Mesenchymal stem cell (in vitro differentiated cells and primary cell): ENCODE data around the gene UBE2D2.
"Not testable (repeated sequence)": the region's sequence is repeated elsewhere in the genome, so short reads cannot be mapped to it uniquely, and the experiment has no call there.

Experiments used
- DNase-seq: peaks from one replicate; pipeline ENCODE4 v3.0.0-alpha.2; 2013
- H2AFZ ChIP-seq: one replicate; pipeline ENCODE4 v1.6.1; 2013; ENCODE audit warnings: low read depth, mild to moderate bottlenecking, control low read depth, inconsistent platforms, low read length, moderate library complexity
- H2AK5ac ChIP-seq: 2 replicates; pipeline ENCODE4 v1.6.1; 2013; ENCODE audit warnings: low read length, moderate library complexity, mild to moderate bottlenecking, inconsistent platforms; ENCODE audit not compliant: severe bottlenecking
- H2BK120ac ChIP-seq: one replicate; pipeline ENCODE4 v1.6.1; 2013; ENCODE audit warnings: low read depth, mild to moderate bottlenecking, inconsistent platforms, low read length, moderate library complexity
- H2BK12ac ChIP-seq, 2 experiments: one replicate each; pipeline ENCODE4 v1.6.1; 2013; ENCODE audit warnings: inconsistent platforms in 2 of 2, low read length in 2 of 2, mild to moderate bottlenecking in 2 of 2, moderate library complexity in 2 of 2, control low read depth in 1 of 2
- H2BK15ac ChIP-seq: one replicate; pipeline ENCODE4 v1.6.1; 2013; ENCODE audit warnings: mild to moderate bottlenecking, low read depth, inconsistent platforms; ENCODE audit not compliant: poor library complexity, severe bottlenecking
- H2BK5ac ChIP-seq: 2 replicates; pipeline ENCODE4 v1.6.1; 2013; ENCODE audit warnings: low read depth, mild to moderate bottlenecking, low read length, control low read depth, inconsistent platforms; ENCODE audit not compliant: poor library complexity, severe bottlenecking
- H3K14ac ChIP-seq, 2 experiments: one replicate each; pipeline ENCODE4 v1.6.1; 2013; ENCODE audit warnings: inconsistent platforms in 2 of 2, low read length in 2 of 2, control low read depth in 1 of 2, mild to moderate bottlenecking in 1 of 2, moderate library complexity in 1 of 2
- H3K18ac ChIP-seq, 2 experiments: one replicate each; pipeline ENCODE4 v1.6.1; 2013; ENCODE audit warnings: inconsistent platforms in 2 of 2, low read length in 2 of 2, control low read depth in 1 of 2, low read depth in 1 of 2, mild to moderate bottlenecking in 1 of 2
- H3K23ac ChIP-seq, 2 experiments: one replicate each; pipeline ENCODE4 v1.6.1; 2013; ENCODE audit warnings: inconsistent platforms in 2 of 2, low read length in 2 of 2, mild to moderate bottlenecking in 2 of 2, moderate library complexity in 2 of 2, control low read depth in 1 of 2
- H3K27ac ChIP-seq: 2 replicates; pipeline ENCODE4 v1.5.1; 2013; ENCODE audit warnings: mild to moderate bottlenecking, moderate library complexity, low read length, control low read depth, inconsistent platforms; ENCODE audit not compliant: poor library complexity, severe bottlenecking
- H3K27me3 ChIP-seq, 2 experiments: 2 replicates each; pipeline versions ENCODE4 v1.6.1 to v1.7.0; 2013; ENCODE audit warnings: low read length in 2 of 2, mild to moderate bottlenecking in 2 of 2, moderate library complexity in 2 of 2, control low read depth in 1 of 2, inconsistent platforms in 1 of 2; ENCODE audit not compliant: control insufficient read depth in 1 of 2, insufficient read depth in 1 of 2
- H3K36me3 ChIP-seq, 2 experiments: 2 replicates each; pipeline versions ENCODE4 v1.6.1 to v1.7.0; 2013; ENCODE audit warnings: low read length in 2 of 2, control low read depth in 1 of 2, inconsistent platforms in 1 of 2, low read depth in 1 of 2, mild to moderate bottlenecking in 1 of 2; ENCODE audit not compliant: insufficient read depth in 2 of 2, control insufficient read depth in 1 of 2
- H3K4ac ChIP-seq, 2 experiments: one replicate each; pipeline ENCODE4 v1.6.1; 2013; ENCODE audit warnings: inconsistent platforms in 2 of 2, low read length in 2 of 2, mild to moderate bottlenecking in 2 of 2, moderate library complexity in 2 of 2, control low read depth in 1 of 2, low read depth in 1 of 2
- H3K4me1 ChIP-seq: 2 replicates; pipeline ENCODE4 v1.6.1; 2013; ENCODE audit warnings: low read depth, low read length, control low read depth; ENCODE audit not compliant: control insufficient read depth, insufficient read depth
- H3K4me2 ChIP-seq: 2 replicates; pipeline ENCODE4 v1.6.1; 2013; ENCODE audit warnings: low read length, mild to moderate bottlenecking, inconsistent platforms; ENCODE audit not compliant: poor library complexity, severe bottlenecking
- H3K4me3 ChIP-seq, 2 experiments: 2 replicates each; pipeline versions ENCODE4 v1.5.1 to v1.7.0; 2013; ENCODE audit warnings: low read length in 2 of 2, mild to moderate bottlenecking in 2 of 2, control low read depth in 1 of 2, low read depth in 1 of 2; ENCODE audit not compliant: insufficient read depth in 1 of 2
- H3K79me1 ChIP-seq: replicated peaks from 2 replicates; pipeline ENCODE4 v1.6.1; 2013; ENCODE audit warnings: mild to moderate bottlenecking, control low read depth, low read length, inconsistent platforms; ENCODE audit not compliant: poor library complexity, severe bottlenecking
- H3K9ac ChIP-seq: 2 replicates; pipeline ENCODE4 v1.7.0; 2013; ENCODE audit warnings: mild to moderate bottlenecking, low read length, moderate library complexity
- H3K9me3 ChIP-seq: 2 replicates; pipeline ENCODE4 v1.7.0; 2013; ENCODE audit warnings: mild to moderate bottlenecking, low read length; ENCODE audit not compliant: control insufficient read depth
- H4K8ac ChIP-seq: one replicate; pipeline ENCODE4 v1.6.1; 2013; ENCODE audit warnings: inconsistent platforms, mild to moderate bottlenecking, low read length, moderate library complexity
- H4K91ac ChIP-seq: one replicate; pipeline ENCODE4 v1.6.1; 2013; ENCODE audit warnings: mild to moderate bottlenecking, low read length, inconsistent platforms
- WGBS: methylation state at CpG from one replicate; pipeline ENCODE4 v1.1.7; 2013; ENCODE audit warnings: mixed read lengths; 5-methylcytosine and 5-hydroxymethylcytosine counted together

Gene UBE2D2

GRCh38 chr5:139527896-139528467, 33.2 kb upstream of the UBE2D2 start:
- DNase-seq, H2BK5ac ChIP-seq, H2AK5ac ChIP-seq, H3K27me3 ChIP-seq, H4K8ac ChIP-seq, H3K18ac ChIP-seq, H2BK120ac ChIP-seq, H2BK15ac ChIP-seq, H3K23ac ChIP-seq, H3K14ac ChIP-seq, H3K9ac ChIP-seq, H3K9me3 ChIP-seq, H3K36me3 ChIP-seq, H2AFZ ChIP-seq, H2BK12ac ChIP-seq, H3K79me1 ChIP-seq, H3K27ac ChIP-seq, H3K4ac ChIP-seq, H3K4me3 ChIP-seq, H4K91ac ChIP-seq: not testable (repeated sequence)
- Histone ChIP-seq H3K4me1 (peaks cover 19% of the 10 kb centered on the region), H3K4me2 (peak overlapping the region; percentile 42)
- 81% methylated on average over 6 of the region's 7 CpGs for WGBS

DNA sequence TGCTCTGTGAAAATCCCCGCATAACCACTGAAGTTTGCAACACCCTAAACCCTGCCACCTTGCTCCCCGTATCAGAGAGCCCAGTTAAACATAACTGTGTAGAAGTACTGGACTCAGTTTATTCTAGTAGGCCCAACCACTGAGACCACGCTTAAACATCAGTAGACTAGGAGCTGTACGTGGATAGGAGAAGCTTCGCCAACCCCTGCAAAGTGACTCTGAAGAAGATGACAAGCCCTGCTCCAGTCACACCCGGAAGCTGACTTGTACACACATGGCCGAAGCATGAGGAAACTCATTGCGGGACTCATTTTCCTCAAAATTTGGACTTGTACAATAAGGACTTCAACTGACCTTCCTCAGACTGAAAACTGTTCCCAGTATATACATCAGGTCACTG, 32.4 kb upstream of the UBE2D2 start:
- not testable (repeated sequence) for H3K14ac ChIP-seq, H3K4me2 ChIP-seq, H4K8ac ChIP-seq, H3K36me3 ChIP-seq, H3K27me3 ChIP-seq, H2BK120ac ChIP-seq, H2BK15ac ChIP-seq, H2BK5ac ChIP-seq, H3K79me1 ChIP-seq, H2AK5ac ChIP-seq, H3K9ac ChIP-seq, H2BK12ac ChIP-seq, H2AFZ ChIP-seq, H3K9me3 ChIP-seq, H3K4ac ChIP-seq, H4K91ac ChIP-seq, H3K23ac ChIP-seq, H3K27ac ChIP-seq, H3K18ac ChIP-seq, DNase-seq, H3K4me3 ChIP-seq
- WGBS = 96% methylated on average over 8 of the region's 8 CpGs
- H3K4me1 ChIP-seq = peaks cover 19% of the 10 kb centered on the region

GRCh38 chr5:139530079-139530478, 31.1 kb upstream of the UBE2D2 start:
- not testable (repeated sequence) for H3K27me3 ChIP-seq, H4K8ac ChIP-seq, H3K18ac ChIP-seq, H3K79me1 ChIP-seq, H2BK15ac ChIP-seq, H3K27ac ChIP-seq, H2AFZ ChIP-seq, H3K9me3 ChIP-seq, H3K14ac ChIP-seq, H2BK5ac ChIP-seq, H3K9ac ChIP-seq, H3K4me2 ChIP-seq, H2BK12ac ChIP-seq, DNase-seq, H3K4me3 ChIP-seq, H3K23ac ChIP-seq, H3K4ac ChIP-seq, H2BK120ac ChIP-seq, H2AK5ac ChIP-seq, H4K91ac ChIP-seq, H3K36me3 ChIP-seq
- WGBS = 86% methylated on average over 2 of the region's 2 CpGs
- H3K4me1 ChIP-seq = peaks cover 15% of the 10 kb centered on the region

DNA sequence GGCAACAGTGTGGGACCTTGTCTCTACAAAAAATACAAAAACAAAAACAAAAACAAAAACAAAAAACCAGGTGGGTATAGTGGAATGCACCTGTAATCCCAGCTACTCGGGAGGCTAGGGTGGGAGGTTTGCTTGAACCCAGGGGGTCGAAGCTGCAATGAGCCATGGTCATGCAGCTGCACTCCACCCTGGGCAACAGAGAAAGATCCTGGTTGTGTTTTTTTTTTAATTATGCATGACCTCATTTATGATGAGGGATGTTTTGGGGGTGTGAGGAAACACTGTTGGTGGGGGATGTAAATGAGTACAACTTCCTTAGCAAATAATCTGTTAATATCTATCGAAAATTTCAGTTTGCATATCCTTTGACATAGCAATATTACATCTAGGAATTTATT, 29.4 kb upstream of the UBE2D2 start:
- Histone ChIP-seq H3K4me2 (no peak overlapping the region), H2BK12ac (no peak overlapping the region), H3K79me1 (no peaks in the 10 kb centered on the region), H3K14ac (no peak overlapping the region), H3K27ac (peak overlapping the region; percentile 62), H3K4me1 (peaks cover 12% of the 10 kb centered on the region), H3K27me3 (no peaks in the 10 kb centered on the region), H2BK5ac (no peak overlapping the region), H4K8ac (no peak overlapping the region), H3K4me3 (no peak overlapping the region), H4K91ac (no peak overlapping the region), H2BK120ac (no peak overlapping the region), H2AK5ac (no peak overlapping the region), H2BK15ac (no peak overlapping the region), H3K9me3 (no peaks in the 10 kb centered on the region), H3K23ac (no peak overlapping the region), H3K36me3 (no peaks in the 10 kb centered on the region), H3K4ac (no peak overlapping the region), H3K18ac (no peak overlapping the region), H3K9ac (no peak overlapping the region), H2AFZ (no peak overlapping the region)
- WGBS = 96% methylated on average over 2 of the region's 3 CpGs
- DNase-seq = no peak
